ENCODE results near the gene TP53BP2.
A peak's percentile ranks its signal among the peaks of the same experiment; 100 is the strongest.

TP53BP2 gene

DNA sequence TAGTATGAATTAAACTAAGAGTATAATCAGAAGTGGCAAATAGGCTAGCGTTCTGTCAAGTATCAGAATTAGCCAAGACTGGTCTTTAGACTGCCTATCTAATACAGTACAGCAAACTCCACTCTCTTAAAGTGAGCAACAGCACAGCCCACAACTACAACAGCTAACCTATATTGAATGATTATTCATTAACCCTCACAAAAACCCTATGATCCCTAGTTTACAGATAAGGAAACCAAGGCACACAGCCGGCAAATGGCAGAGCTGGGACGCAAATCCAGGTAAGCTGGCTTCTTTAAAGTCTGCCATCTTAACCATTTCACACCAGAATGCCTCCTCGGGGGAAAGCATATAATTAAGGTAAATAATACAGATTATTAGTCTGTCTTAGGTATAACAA is 52.0 kb downstream of the TP53BP2 start:
- Mint-ChIP-seq H3K4me3 (no peak overlapping the region), H3K4me1 (ENCODE audit: low read depth in 2 of 2) (peaks cover 0 to 4% of the 10 kb centered on the region in 2 donors), H3K9me3 (no peaks in the 10 kb centered on the region), H3K36me3 (ENCODE audit: insufficient read depth) (peaks cover 59% of the 10 kb centered on the region), H3K27me3 (no peaks in the 10 kb centered on the region), H3K27ac (no peak overlapping the region)
- DNase-seq (no peak), ATAC-seq (replicated peaks) (no peak)

DNA sequence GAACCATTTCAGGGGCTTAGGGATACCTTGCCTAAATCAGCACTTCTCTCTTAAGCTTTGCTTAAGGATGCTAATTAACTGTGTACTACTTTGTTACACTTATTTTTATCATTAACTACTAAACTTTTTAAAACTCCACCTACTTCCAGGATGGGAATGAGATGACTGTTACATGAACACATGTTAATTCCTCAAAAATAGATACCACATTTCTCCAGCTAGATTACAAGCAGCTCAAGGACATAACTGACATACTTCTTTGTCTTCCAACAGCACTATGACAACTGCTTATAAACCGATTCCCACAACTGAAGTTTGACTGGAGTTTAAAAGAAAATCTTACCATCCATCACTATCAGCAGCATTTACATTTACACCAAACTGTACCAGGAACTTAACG is 53.7 kb downstream of the TP53BP2 start:
- ATAC-seq (replicated peaks) (no peak), DNase-seq (no peak)
- no peak overlapping the region for H3K27ac Mint-ChIP-seq
- H3K36me3 Mint-ChIP-seq (ENCODE audit: insufficient read depth), result peaks cover 54% of the 10 kb centered on the region
- peaks cover 0 to 4% of the 10 kb centered on the region in 2 donors for H3K4me1 Mint-ChIP-seq (ENCODE audit: low read depth in 2 of 2)
- no peaks in the 10 kb centered on the region for H3K27me3 Mint-ChIP-seq
- no peak overlapping the region for H3K4me3 Mint-ChIP-seq
- H3K9me3 Mint-ChIP-seq, result no peaks in the 10 kb centered on the region

DNA sequence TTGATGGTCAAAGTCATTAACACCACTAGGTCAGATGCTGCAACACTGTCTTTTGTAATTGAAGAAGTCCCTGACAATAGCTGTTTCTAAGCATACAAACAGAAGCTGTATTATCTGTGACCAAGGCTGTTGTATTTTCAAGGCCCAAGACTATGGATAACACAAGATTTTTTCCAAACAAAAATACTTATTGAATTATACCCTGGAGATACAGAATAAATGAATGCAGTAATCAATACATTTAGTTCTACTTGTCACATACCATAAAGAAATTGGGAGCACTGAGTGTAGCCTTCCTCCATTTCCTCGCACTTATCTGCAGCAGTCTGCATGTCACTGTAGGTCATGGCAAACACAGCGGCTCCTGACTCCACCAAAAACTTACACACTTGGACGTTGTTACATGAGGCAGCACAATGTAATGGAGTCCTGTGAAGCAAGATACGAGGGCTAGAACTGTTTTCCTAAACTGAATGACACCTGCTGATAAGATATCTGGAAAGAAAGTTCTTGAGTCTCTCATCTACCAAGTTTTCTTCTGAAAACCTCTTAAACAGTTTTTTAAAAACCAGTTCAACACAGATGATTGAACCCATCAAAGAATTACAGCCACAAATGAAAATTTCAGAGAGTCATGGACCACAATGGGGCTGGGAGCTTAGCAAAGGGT is 56.9 kb downstream of the TP53BP2 start:
- no peak overlapping the region for H3K4me3 Mint-ChIP-seq
- no peaks in the 10 kb centered on the region for H3K9me3 Mint-ChIP-seq
- no peak for DNase-seq
- peak overlapping the region; percentile 19 to 38 for H3K27ac Mint-ChIP-seq
- no peak for ATAC-seq (replicated peaks)
- H3K4me1 Mint-ChIP-seq (ENCODE audit: low read depth in 2 of 2), result no peaks in the 10 kb centered on the region
- peaks cover 56% of the 10 kb centered on the region for H3K36me3 Mint-ChIP-seq (ENCODE audit: insufficient read depth)
- no peaks in the 10 kb centered on the region for H3K27me3 Mint-ChIP-seq

DNA sequence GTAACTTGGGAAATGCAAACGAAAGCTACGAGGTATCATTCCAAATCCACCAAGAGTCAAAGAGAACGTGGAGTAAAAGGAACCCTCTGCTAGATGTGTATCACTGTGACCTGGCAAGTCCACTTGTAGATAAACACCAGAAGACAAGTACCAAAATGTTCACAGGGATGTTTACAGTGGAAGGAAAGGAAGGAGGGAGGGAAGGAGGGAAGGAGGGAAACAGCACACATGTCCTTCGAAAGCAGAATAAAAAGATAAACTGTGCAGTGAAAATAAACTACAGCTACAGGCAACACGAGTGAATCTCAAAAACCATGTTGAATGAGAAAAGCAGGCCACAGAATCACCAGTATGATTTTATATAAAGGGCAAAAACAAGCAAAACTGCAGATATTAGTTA is 59.9 kb downstream of the TP53BP2 start:
- no peaks in the 10 kb centered on the region for H3K9me3 Mint-ChIP-seq
- peaks cover 2 to 5% of the 10 kb centered on the region in 2 donors for H3K4me1 Mint-ChIP-seq (ENCODE audit: low read depth in 2 of 2)
- DNase-seq (no peak), ATAC-seq (replicated peaks) (no peak)
- no peak overlapping the region for H3K4me3 Mint-ChIP-seq
- H3K36me3 Mint-ChIP-seq (ENCODE audit: insufficient read depth), result peaks cover 49% of the 10 kb centered on the region
- peak overlapping the region in 1 of 2 donors; percentile 33 for H3K27ac Mint-ChIP-seq
- H3K27me3 Mint-ChIP-seq, result no peaks in the 10 kb centered on the region

DNA sequence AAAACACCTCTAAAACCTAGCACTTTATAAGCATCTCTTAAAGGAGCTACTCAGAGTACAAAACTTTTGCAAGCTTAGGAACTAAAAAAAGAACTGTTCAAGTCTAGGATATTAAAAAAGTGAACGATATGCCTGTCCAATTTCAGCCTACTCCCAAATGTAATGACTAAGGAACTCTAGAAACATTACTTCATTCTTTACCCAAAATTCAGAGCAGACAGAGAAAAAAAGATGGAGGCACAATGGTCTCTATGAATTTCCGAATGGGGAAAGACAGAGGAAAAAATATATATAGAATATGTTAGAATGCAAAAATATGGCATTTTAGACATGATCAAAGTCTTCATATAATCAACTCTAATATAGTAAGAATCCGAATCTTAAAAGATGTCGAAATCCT is 61.2 kb downstream of the TP53BP2 start:
- no peak for DNase-seq
- Mint-ChIP-seq H3K27me3 (no peaks in the 10 kb centered on the region), H3K4me3 (no peak overlapping the region), H3K4me1 (ENCODE audit: low read depth in 2 of 2) (peaks cover 2 to 9% of the 10 kb centered on the region in 2 donors), H3K36me3 (ENCODE audit: insufficient read depth) (peaks cover 40% of the 10 kb centered on the region), H3K9me3 (no peaks in the 10 kb centered on the region), H3K27ac (no peak overlapping the region)
- no peak for ATAC-seq (replicated peaks)

DNA sequence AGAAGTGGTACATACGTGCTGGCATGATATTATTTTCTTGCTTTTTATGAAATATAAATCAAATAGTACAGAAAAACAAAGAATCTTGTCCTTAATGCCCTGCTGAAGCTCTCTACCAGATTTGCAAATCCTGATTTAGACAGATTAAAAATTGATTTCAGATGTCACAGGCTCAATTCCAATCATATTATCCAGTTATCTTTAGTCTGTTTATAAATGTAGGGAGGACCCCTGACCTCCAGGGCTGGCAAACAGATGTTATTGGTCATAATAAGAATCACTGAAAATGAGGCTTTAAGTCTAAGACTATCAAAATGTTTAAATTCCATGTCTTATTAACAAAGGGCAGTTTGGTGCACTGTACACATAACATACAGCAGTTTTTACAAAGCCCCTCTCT is 62.1 kb downstream of the TP53BP2 start:
- Mint-ChIP-seq H3K4me1 (ENCODE audit: low read depth in 2 of 2) (peaks cover 2 to 9% of the 10 kb centered on the region in 2 donors), H3K36me3 (ENCODE audit: insufficient read depth) (peaks cover 47% of the 10 kb centered on the region), H3K27ac (no peak overlapping the region)

DNA sequence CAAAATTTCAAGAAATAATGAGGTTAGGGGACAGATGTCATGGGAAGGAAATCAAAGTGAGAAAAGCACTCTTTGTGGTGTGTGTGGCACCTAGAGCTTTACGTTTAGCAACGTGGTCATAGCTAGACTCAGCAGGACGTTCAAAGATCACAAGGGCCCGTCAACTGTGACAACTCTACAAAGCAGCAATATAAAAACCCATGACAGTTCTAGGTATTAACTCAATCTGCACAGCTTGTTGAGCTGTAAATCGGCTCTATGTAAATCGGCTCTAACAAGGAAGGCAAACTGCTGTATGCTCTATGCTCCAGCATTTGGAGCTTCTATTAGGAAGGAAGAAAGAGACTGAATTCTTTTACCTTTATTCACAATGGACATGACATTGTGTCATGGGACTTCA is 64.8 kb downstream of the TP53BP2 start:
- Mint-ChIP-seq H3K9me3 (no peaks in the 10 kb centered on the region), H3K27me3 (no peaks in the 10 kb centered on the region), H3K27ac (peak overlapping the region; percentile 70 to 81), H3K4me1 (ENCODE audit: low read depth in 2 of 2) (peaks cover 8 to 14% of the 10 kb centered on the region in 2 donors), H3K4me3 (no peak overlapping the region), H3K36me3 (ENCODE audit: insufficient read depth) (peaks cover 55% of the 10 kb centered on the region)
- ATAC-seq (replicated peaks), result no peak
- DNase-seq, result no peak

More for the DNA sequence above, 62.1 kb downstream of the TP53BP2 start:
- no peak for DNase-seq
- ATAC-seq (replicated peaks), result no peak
- Mint-ChIP-seq H3K4me3 (no peak overlapping the region), H3K27me3 (no peaks in the 10 kb centered on the region), H3K9me3 (no peaks in the 10 kb centered on the region)

DNA sequence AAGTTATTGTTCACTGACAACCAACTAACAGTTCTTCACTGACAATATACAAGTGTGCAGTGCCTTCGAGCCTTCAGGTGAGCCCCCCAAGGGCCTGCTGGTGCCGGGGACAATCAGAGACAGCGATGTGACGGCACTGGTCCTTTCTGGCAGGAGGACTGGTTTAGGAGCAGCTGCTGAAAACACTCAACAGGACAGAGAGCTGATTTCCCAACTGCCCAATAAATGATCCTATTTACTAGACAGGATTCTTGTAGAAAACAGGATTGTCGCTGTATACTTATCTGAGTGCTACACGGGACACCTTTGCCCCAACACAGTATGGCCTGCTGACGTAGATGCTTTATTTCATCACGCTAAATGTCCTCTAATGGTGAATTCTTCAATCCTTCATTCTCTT is 65.4 kb downstream of the TP53BP2 start:
- no peak overlapping the region for H3K4me3 Mint-ChIP-seq
- peaks cover 50% of the 10 kb centered on the region for H3K36me3 Mint-ChIP-seq (ENCODE audit: insufficient read depth)
- H3K9me3 Mint-ChIP-seq, result no peaks in the 10 kb centered on the region
- no peak for ATAC-seq (replicated peaks)
- H3K4me1 Mint-ChIP-seq (ENCODE audit: low read depth in 2 of 2), result peaks cover 11 to 18% of the 10 kb centered on the region in 2 donors
- H3K27ac Mint-ChIP-seq, result peak overlapping the region; percentile 70 to 81
- H3K27me3 Mint-ChIP-seq, result no peaks in the 10 kb centered on the region
- no peak for DNase-seq

DNA sequence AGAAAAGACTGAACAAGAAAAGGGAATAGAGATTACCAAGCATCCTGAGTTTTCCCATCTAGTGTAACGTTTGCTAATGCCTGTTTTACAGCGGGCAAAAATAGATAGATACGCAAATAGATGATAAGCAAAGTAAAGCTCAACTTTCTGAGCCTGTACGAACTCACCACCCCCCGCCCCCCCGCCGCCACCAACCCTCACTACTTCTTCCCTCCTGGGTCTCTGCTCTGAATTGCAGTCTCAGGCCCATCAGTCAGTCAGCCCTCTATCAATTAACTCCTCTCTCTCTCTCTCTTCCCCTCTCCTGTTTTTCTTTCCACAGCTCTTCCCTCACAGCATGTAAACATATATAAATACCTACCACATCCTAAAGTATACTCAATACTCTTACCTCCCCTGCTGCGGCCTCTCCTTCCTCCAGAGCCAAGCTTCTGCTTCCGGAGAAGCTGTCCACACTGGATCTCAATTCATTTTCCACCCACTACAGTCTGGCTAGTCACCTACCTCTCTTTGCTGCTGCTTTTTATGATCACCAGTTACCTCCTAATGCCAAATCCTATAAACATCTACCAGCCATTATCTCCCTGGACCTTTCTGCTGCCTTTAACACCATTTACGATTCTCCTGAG is 68.8 kb downstream of the TP53BP2 start:
- Mint-ChIP-seq H3K9me3 (no peaks in the 10 kb centered on the region), H3K4me1 (ENCODE audit: low read depth in 2 of 2) (peaks cover 14 to 18% of the 10 kb centered on the region in 2 donors), H3K36me3 (ENCODE audit: insufficient read depth) (peaks cover 69% of the 10 kb centered on the region), H3K4me3 (no peak overlapping the region), H3K27me3 (no peaks in the 10 kb centered on the region), H3K27ac (peak overlapping the region; percentile 88 to 90)
- no peak for DNase-seq
- ATAC-seq (replicated peaks), result no peak

DNA sequence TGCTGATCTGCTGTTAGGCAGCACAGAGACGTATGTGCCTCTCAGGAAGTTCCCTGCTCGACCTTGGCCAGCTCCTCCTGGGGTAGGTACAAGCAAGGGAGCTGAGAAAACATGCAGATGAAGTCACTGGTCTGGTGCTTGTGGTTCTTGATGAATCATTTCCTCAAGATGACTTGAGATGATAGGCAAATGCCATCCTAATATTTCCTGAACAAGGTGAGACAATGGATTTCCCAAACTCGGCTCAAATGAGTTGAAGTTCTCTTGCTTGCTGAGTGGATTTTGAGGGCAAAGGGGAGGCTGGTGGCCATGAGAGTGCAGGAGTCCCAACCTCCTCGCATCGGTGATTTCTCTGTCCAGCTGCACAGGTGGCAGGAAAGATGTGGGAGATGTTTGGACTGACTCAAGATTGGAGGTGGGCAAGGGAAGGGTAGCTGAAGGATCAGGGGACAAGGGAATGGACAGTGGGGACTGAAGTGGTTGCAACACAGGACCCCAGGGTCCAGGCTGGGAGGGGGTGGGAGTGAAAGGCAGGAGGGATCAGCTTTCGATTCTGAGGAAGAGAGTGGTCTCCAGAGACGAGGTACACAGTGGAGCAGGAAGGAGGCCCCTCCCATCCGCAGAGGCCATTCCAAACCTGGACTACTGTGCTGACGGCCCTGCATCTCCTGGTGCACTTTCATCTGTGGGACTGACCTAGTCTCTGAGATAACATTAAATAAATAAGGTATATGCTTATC is 69.5 kb downstream of the TP53BP2 start:
- ATAC-seq (replicated peaks), result peak; percentile 93
- Mint-ChIP-seq H3K4me3 (peak overlapping the region in 1 of 2 donors; percentile 31), H3K4me1 (ENCODE audit: low read depth in 2 of 2) (peaks cover 15 to 20% of the 10 kb centered on the region in 2 donors), H3K27me3 (no peaks in the 10 kb centered on the region), H3K36me3 (ENCODE audit: insufficient read depth) (peaks cover 72% of the 10 kb centered on the region), H3K27ac (peak overlapping the region; percentile 88 to 90), H3K9me3 (no peaks in the 10 kb centered on the region)
- peak in 1 of 3 experiments; percentile 5 for DNase-seq

DNA sequence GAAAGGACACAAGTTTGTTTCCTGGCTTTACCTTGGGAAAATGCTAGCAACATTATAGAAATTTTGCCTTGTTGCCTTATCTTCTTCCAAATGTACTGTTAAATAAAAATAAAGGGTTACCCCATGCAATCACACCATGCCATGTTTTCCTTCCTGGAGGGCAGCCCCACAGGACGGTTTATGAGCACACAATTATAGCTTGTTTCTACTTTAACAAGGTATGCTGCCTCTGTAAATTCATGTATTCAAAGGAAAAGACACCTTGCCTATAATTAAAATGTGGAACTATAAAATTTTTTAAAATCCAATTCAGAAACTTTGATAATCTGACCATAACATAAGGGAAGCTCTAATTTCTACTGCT is 70.1 kb downstream of the TP53BP2 start:
- Mint-ChIP-seq H3K4me1 (ENCODE audit: low read depth in 2 of 2) (peaks cover 17% of the 10 kb centered on the region in 2 donors), H3K27ac (peak overlapping the region; percentile 88 to 90), H3K27me3 (no peaks in the 10 kb centered on the region), H3K4me3 (no peak overlapping the region), H3K9me3 (no peaks in the 10 kb centered on the region), H3K36me3 (ENCODE audit: insufficient read depth) (peaks cover 75% of the 10 kb centered on the region)
- no peak for ATAC-seq (replicated peaks)
- no peak for DNase-seq

DNA sequence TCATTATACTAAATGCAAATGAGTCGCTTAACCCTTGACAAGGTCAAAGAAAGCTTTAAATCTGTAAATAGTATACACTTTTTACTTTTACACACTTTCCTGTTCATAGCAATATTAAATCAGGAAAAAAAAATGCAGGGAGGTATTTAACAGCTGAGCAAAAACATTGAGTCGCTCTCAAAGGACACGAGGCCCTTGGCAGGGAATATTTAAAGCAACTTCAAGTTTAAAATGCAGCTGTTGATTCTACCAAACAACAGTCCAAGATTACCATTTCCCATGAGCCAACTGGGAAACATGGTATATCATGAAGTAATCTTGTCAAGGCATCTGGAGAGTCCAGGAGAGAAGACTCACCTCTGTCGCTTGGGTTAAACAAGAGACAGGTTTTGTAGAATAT is 70.7 kb downstream of the TP53BP2 start:
- no peaks in the 10 kb centered on the region for H3K9me3 Mint-ChIP-seq
- peaks cover 15 to 17% of the 10 kb centered on the region in 2 donors for H3K4me1 Mint-ChIP-seq (ENCODE audit: low read depth in 2 of 2)
- peaks cover 82% of the 10 kb centered on the region for H3K36me3 Mint-ChIP-seq (ENCODE audit: insufficient read depth)
- no peaks in the 10 kb centered on the region for H3K27me3 Mint-ChIP-seq
- DNase-seq, result no peak
- ATAC-seq (replicated peaks), result no peak
- peak overlapping the region; percentile 74 to 88 for H3K27ac Mint-ChIP-seq
- no peak overlapping the region for H3K4me3 Mint-ChIP-seq

DNA sequence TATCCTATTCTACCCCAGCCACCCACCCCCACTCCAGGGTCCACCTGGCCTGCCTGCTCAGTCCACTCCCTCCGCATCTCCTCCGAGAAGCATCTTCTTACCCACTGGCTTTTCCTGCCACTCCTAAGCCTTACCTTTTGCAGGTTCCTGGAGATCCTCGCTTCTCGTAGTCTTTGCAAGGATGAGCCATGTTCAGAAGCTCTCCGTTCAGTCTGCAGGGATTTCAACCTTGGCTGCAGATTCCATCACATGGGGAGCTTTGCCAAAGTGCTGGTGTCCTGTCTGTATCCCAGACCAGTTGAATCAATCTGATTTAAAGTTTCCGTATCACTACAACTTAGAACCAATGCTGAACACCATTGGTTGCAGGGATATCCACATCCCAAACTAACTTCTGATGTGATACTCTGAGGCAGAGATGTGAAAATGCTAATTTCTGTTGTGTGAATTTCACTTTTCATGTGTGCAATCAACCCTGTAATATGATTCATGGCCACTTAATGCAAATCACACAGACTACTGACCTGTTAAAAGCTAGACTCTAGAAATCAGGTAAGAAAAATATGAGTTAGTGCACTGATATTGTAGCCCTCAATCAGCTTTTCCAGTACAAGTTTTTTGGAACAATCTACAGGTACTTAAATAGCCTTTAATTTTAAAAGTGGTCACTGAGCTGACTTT is 71.5 kb downstream of the TP53BP2 start:
- peaks cover 15 to 17% of the 10 kb centered on the region in 2 donors for H3K4me1 Mint-ChIP-seq (ENCODE audit: low read depth in 2 of 2)
- H3K36me3 Mint-ChIP-seq (ENCODE audit: insufficient read depth), result peaks cover 86% of the 10 kb centered on the region
- no peak for ATAC-seq (replicated peaks)
- H3K27me3 Mint-ChIP-seq, result no peaks in the 10 kb centered on the region
- no peak for DNase-seq
- no peaks in the 10 kb centered on the region for H3K9me3 Mint-ChIP-seq
- H3K27ac Mint-ChIP-seq, result peak overlapping the region in 1 of 2 donors; percentile 74
- H3K4me3 Mint-ChIP-seq, result no peak overlapping the region

Data from effector memory CD8-positive, alpha-beta T cell (primary cell).